Lung (tissue), 12 donors: ENCODE results near the gene BCAT1. TPM values are rescaled to one million over a fixed set of nuclear protein-coding genes. Genes with fewer than 3 reads are reported as not detected.
"Not testable (repeated sequence)": the region's sequence is repeated elsewhere in the genome, so short reads cannot be mapped to it uniquely, and the experiment has no call there.

Experiments used
- ATAC-seq: fragments of 200-7000 bp; cut with Tn5 transposase; one replicate; pipeline ENCODE4 v1.9.1; 2020; ENCODE audit warnings: moderate number of reproducible peaks; ENCODE audit not compliant: insufficient read depth, low FRiP score
- DNase-seq, 3 donors: peaks; one replicate each; pipeline ENCODE4 v3.0.0-alpha.2; 2013 to 2017
- H3K27ac ChIP-seq, 2 donors: one replicate each; pipeline ENCODE4 v1.5.1; 2013; ENCODE audit warnings: mild to moderate bottlenecking in 2 of 2, moderate library complexity in 2 of 2, control low read depth in 1 of 2, inconsistent platforms in 1 of 2, low read depth in 1 of 2, low read length in 1 of 2
- H3K27me3 ChIP-seq, 3 donors: one replicate each; pipeline ENCODE4 v1.5.1; 2013; ENCODE audit warnings: low read length in 2 of 3; ENCODE audit not compliant: control insufficient read depth in 3 of 3, insufficient read depth in 3 of 3
- H3K36me3 ChIP-seq, 4 donors: one replicate each; pipeline ENCODE4 v1.5.1; 2013; ENCODE audit warnings: low read length in 4 of 4, mild to moderate bottlenecking in 1 of 4, moderate library complexity in 1 of 4; ENCODE audit not compliant: control insufficient read depth in 4 of 4, insufficient read depth in 4 of 4
- H3K4me1 ChIP-seq, 5 donors: one replicate each; pipeline ENCODE4 v1.5.1; 2013; ENCODE audit warnings: low read length in 5 of 5, mild to moderate bottlenecking in 2 of 5, moderate library complexity in 1 of 5; ENCODE audit not compliant: control insufficient read depth in 5 of 5, insufficient read depth in 5 of 5
- H3K4me3 ChIP-seq: one replicate; pipeline ENCODE4 v1.5.1; 2013; ENCODE audit warnings: mild to moderate bottlenecking, control low read depth, moderate library complexity
- H3K9ac ChIP-seq, 2 donors: one replicate each; pipeline ENCODE4 v1.5.1; 2013; ENCODE audit warnings: low read length in 2 of 2, control low read depth in 1 of 2; ENCODE audit not compliant: insufficient read depth in 1 of 2
- H3K9me3 ChIP-seq, 4 donors: one replicate each; pipeline ENCODE4 v1.5.1; 2013; ENCODE audit warnings: low read length in 3 of 4, mild to moderate bottlenecking in 1 of 4, moderate library complexity in 1 of 4; ENCODE audit not compliant: control insufficient read depth in 4 of 4, insufficient read depth in 3 of 4
- CTCF ChIP-seq: IDR thresholded peaks from 2 replicates; pipeline ENCODE4 v1.5.1; 2012; ENCODE audit warnings: mild to moderate bottlenecking; ENCODE audit errors: control extremely low read depth, extremely low read depth
- WGBS, 2 donors: extraction: QIAGEN DNeasy Blood & Tissue Kit; methylation state at CpG; one replicate each; pipeline ENCODE4 v1.1.7; 2013; 5-methylcytosine and 5-hydroxymethylcytosine counted together
- polyA plus RNA-seq, 2 donors: library from polyadenylated mRNA; stranded (reverse); fragments of 200-250 nt; gene quantifications; one replicate each; pipeline ENCODE4 v1.2.1, GENCODE V29; 2013
- total RNA-seq, 2 donors: library from RNA; depleted of rRNA in 1 of 2; stranded (reverse); fragments of >200 nt in 1 of 2; gene quantifications; one replicate each; pipeline ENCODE4 v1.2.1, GENCODE V29; 2014 to 2021
- donor health status: control.
- donor health status: control.
- donor health status: Bipolar disorder and iron deficiency.
- donor health status: healthy.
- donor health status: DM: yes; HTN: yes; CAD: no.

BCAT1 gene
- total and polyA plus RNA-seq, 4 donors = 11.7 to 94.9 (median 40.9) TPM

- Histone ChIP-seq H3K4me3 (no peak overlapping the region), H3K27ac (no peak overlapping the region), H3K4me1 (no peaks in the 10 kb centered on the region), H3K9ac (no peak overlapping the region), H3K9me3 (no peaks in the 10 kb centered on the region), H3K36me3 (peaks cover 0 to 5% (median 2%) of the 10 kb centered on the region in 4 donors), H3K27me3 (no peaks in the 10 kb centered on the region)
- no peak for TF ChIP-seq CTCF
- no peak for DNase-seq
- WGBS, 2 donors = 94 to 99% methylated on average over 3 of the region's 3 CpGs
- no peak for ATAC-seq
Observed at GRCh38 chr12:24875014-24875413, 73.9 kb downstream of the BCAT1 start.

GRCh38 chr12:24872211-24872610 is 76.7 kb downstream of the BCAT1 start:
- H3K4me3 ChIP-seq = no peak overlapping the region
- peaks cover 0 to 2% (median 0%) of the 10 kb centered on the region in 4 donors for H3K9me3 ChIP-seq
- 95 to 100% methylated on average over 1 of the region's 1 CpG for WGBS, 2 donors
- H3K4me1 ChIP-seq = no peaks in the 10 kb centered on the region
- no peak overlapping the region for H3K9ac ChIP-seq
- H3K27ac ChIP-seq = no peak overlapping the region
- ATAC-seq (no peak), DNase-seq (no peak)
- TF ChIP-seq CTCF = no peak
- H3K27me3 ChIP-seq = no peaks in the 10 kb centered on the region
- H3K36me3 ChIP-seq = peaks cover 0 to 3% (median 0%) of the 10 kb centered on the region in 4 donors

GRCh38 chr12:24866139-24866538 is 82.8 kb downstream of the BCAT1 start:
- 98% methylated on average over 22 to 24 of the region's 24 CpGs for WGBS, 2 donors
- H3K4me3 ChIP-seq, H3K9ac ChIP-seq, H3K27me3 ChIP-seq, H3K27ac ChIP-seq, H3K9me3 ChIP-seq, ATAC-seq, DNase-seq, H3K36me3 ChIP-seq, H3K4me1 ChIP-seq: not testable (repeated sequence)

- TF ChIP-seq CTCF = no peak
- H3K9ac ChIP-seq = no peak overlapping the region
- no peak overlapping the region for H3K27ac ChIP-seq
- DNase-seq (no peak), ATAC-seq (no peak)
- H3K4me1 ChIP-seq = no peaks in the 10 kb centered on the region
- H3K27me3 ChIP-seq = no peaks in the 10 kb centered on the region
- peaks cover 0 to 3% (median 1%) of the 10 kb centered on the region in 4 donors for H3K36me3 ChIP-seq
- peaks cover 0 to 7% (median 2%) of the 10 kb centered on the region in 4 donors for H3K9me3 ChIP-seq
- no peak overlapping the region for H3K4me3 ChIP-seq
Observed at GRCh38 chr12:24864796-24865125, 84.1 kb downstream of the BCAT1 start.
